Thyroid gland (tissue), 4 donors: ENCODE data around the gene AP2S1. TPM values are rescaled to one million over a fixed set of nuclear protein-coding genes. Genes with fewer than 3 reads are reported as not detected.

Experiments
- DNase-seq, 2 donors: peaks; one replicate each; pipeline ENCODE4 v3.0.0-alpha.2; 2019
- H3K27ac ChIP-seq, 3 donors: fragments of 200-600 bp; sonication (generic); 1 replicate in 2 of 3; 2 replicates in 1 of 3; pipeline ENCODE4 v1.5.1; 2016 to 2019; ENCODE audit warnings: mild to moderate bottlenecking in 1 of 3, moderate library complexity in 1 of 3
- H3K27me3 ChIP-seq: fragments of 200-600 bp; sonication (generic); one replicate; pipeline ENCODE4 v1.5.1; 2019
- H3K36me3 ChIP-seq, 2 donors: fragments of 200-600 bp; sonication (generic); one replicate each; pipeline ENCODE4 v1.5.1; 2016 to 2019
- H3K4me1 ChIP-seq, 2 donors: fragments of 200-600 bp; sonication (generic); one replicate each; pipeline ENCODE4 v1.5.1; 2017 to 2019
- H3K4me3 ChIP-seq, 3 donors: fragments of 200-600 bp; sonication (generic); replicated peaks in 1 of 3; 1 replicate in 2 of 3; 2 replicates in 1 of 3; pipeline ENCODE4 v1.5.1; 2016; ENCODE audit warnings: mild to moderate bottlenecking in 1 of 3
- H3K9me3 ChIP-seq: fragments of 200-600 bp; sonication (generic); one replicate; pipeline ENCODE4 v1.5.1; 2017
- CTCF ChIP-seq, 6 experiments: fragments of 200-600 bp in 3 of 6; fragments of 450-650 bp in 3 of 6; sonication (generic) in 3 of 6; IDR thresholded peaks; one replicate each; pipeline ENCODE4 v1.5.1; 2016 to 2019; ENCODE audit warnings: antibody characterized with exemption in 6 of 6, mild to moderate bottlenecking in 2 of 6, inconsistent platforms in 1 of 6, moderate library complexity in 1 of 6
- POLR2A ChIP-seq, 2 donors: fragments of 450-650 bp; IDR thresholded peaks; one replicate each; pipeline ENCODE4 v1.6.1; 2017; ENCODE audit warnings: antibody characterized with exemption in 2 of 2, mild to moderate bottlenecking in 2 of 2, moderate library complexity in 1 of 2
- WGBS, 2 donors: methylation state at CpG; one replicate each; pipeline ENCODE4 v1.1.5; 2017; 5-methylcytosine and 5-hydroxymethylcytosine counted together
- intact Hi-C: fragments of 100-400 bp; cut with DNase I; formaldehyde crosslinking; loops from one replicate; pipeline ENCODE4 v1.15.1; 2023
- total RNA-seq, 4 donors: library from RNA; depleted of rRNA; stranded (reverse); fragments of >200 nt; gene quantifications; one replicate each; pipeline ENCODE4 v1.2.3, GENCODE V29; 2016

AP2S1 gene
- total RNA-seq, 4 donors from 2014 or later, result 29.8 to 98.4 (median 64.1) TPM

- intact Hi-C loops, result no loop called here
- WGBS, 2 donors, result 75 to 83% methylated on average over 12 to 18 of the region's 18 CpGs
- no peak for DNase-seq
Measured at GRCh38 chr19:46815833-46816627, 34.6 kb downstream of the AP2S1 start.

GRCh38 chr19:46813839-46814358 lies 36.7 kb downstream of the AP2S1 start:
- peak overlapping the region in 1 of 3 donors; percentile 38 for H3K27ac ChIP-seq
- no peaks in the 10 kb centered on the region for H3K9me3 ChIP-seq
- TF ChIP-seq POLR2A (IDR thresholded peaks at IDR 0.05), result no peak
- TF ChIP-seq CTCF (IDR thresholded peaks at IDR 0.05), result no peak
- intact Hi-C loops, result no loop called here
- peaks cover 0 to 7% of the 10 kb centered on the region in 2 donors for H3K4me1 ChIP-seq
- no peaks in the 10 kb centered on the region for H3K36me3 ChIP-seq
- H3K27me3 ChIP-seq, result no peaks in the 10 kb centered on the region
- peak; percentile 56 to 66 for DNase-seq
- H3K4me3 ChIP-seq, result no peak overlapping the region
- 39 to 48% methylated on average over 7 of the region's 7 CpGs for WGBS, 2 donors

More at GRCh38 chr19:46815833-46816627, 34.6 kb downstream of the AP2S1 start:
- Histone ChIP-seq H3K36me3 (no peaks in the 10 kb centered on the region), H3K4me3 (no peak overlapping the region), H3K4me1 (peaks cover 0 to 7% of the 10 kb centered on the region in 2 donors), H3K9me3 (no peaks in the 10 kb centered on the region), H3K27me3 (no peaks in the 10 kb centered on the region), H3K27ac (no peak overlapping the region)
- TF ChIP-seq CTCF (IDR thresholded peaks at IDR 0.05), result no peak
- TF ChIP-seq POLR2A (IDR thresholded peaks at IDR 0.05), result no peak

GRCh38 chr19:46812977-46813838 lies 37.4 kb downstream of the AP2S1 start:
- H3K36me3 ChIP-seq, result no peaks in the 10 kb centered on the region
- H3K4me3 ChIP-seq, result no peak overlapping the region
- DNase-seq, result peak; percentile 14 to 60
- 42 to 64% methylated on average over 24 of the region's 24 CpGs for WGBS, 2 donors
- peak overlapping the region in 1 of 3 donors; percentile 38 for H3K27ac ChIP-seq
- no peaks in the 10 kb centered on the region for H3K9me3 ChIP-seq
- peaks cover 0 to 7% of the 10 kb centered on the region in 2 donors for H3K4me1 ChIP-seq
- TF ChIP-seq POLR2A (IDR thresholded peaks at IDR 0.05) (no peak), CTCF (IDR thresholded peaks at IDR 0.05) (no peak)
- intact Hi-C loops, result no loop called here
- H3K27me3 ChIP-seq, result no peaks in the 10 kb centered on the region

- 88 to 93% methylated on average over 11 to 13 of the region's 13 CpGs for WGBS, 2 donors
- DNase-seq, result no peak
- intact Hi-C loops, result no loop called here
- TF ChIP-seq POLR2A (IDR thresholded peaks at IDR 0.05) (no peak), CTCF (IDR thresholded peaks at IDR 0.05) (no peak)
- Histone ChIP-seq H3K27ac (no peak overlapping the region), H3K27me3 (no peaks in the 10 kb centered on the region), H3K36me3 (no peaks in the 10 kb centered on the region), H3K4me1 (peaks cover 0 to 7% of the 10 kb centered on the region in 2 donors), H3K9me3 (no peaks in the 10 kb centered on the region), H3K4me3 (no peak overlapping the region)
Measured at GRCh38 chr19:46809534-46810272, 40.9 kb downstream of the AP2S1 start.
